LHCN-M2 (cell line): ENCODE data around the gene P2RX6. TPM values are rescaled to one million over a fixed set of nuclear protein-coding genes. Genes with fewer than 3 reads are reported as not detected.

Experiments used
- DNase-seq: peaks from one replicate; pipeline ENCODE4 v3.0.0-alpha.2; 2012; ENCODE audit warnings: low read depth
- total RNA-seq: library from RNA; depleted of rRNA; stranded (reverse); fragments of >200 nt; gene quantifications from 2 replicates; pipeline ENCODE4 v1.2.3, GENCODE V29; 2014

P2RX6 gene
- total RNA-seq, 1 experiment from 2014 or later, result 63.5 TPM

DNA sequence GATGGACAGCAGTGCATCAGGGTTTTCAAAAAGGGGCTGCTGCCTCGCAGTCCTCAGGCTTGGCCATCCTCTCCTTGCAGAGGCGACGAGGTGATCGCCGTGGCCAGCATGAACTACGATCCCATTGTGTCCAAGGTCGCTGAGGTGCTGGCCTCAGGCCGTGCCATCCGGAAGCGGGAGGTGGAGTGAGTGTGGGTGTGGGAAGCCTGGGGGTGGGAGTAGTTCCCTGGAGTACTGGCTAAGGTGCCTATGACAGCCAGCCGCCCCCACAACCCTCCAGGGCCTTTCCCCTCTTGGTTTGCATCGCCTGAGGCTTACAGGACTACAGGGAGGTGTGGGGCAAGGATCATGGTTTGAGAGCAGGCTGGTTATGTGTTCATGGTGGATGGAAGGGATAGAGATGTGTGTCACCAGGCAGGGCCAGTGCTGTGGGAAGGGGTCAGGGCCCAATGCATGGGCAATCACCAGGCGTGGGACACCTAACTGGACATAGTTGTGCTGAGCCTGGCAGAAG, 35.0 kb upstream of the P2RX6 start:
- no peak for DNase-seq

DNA sequence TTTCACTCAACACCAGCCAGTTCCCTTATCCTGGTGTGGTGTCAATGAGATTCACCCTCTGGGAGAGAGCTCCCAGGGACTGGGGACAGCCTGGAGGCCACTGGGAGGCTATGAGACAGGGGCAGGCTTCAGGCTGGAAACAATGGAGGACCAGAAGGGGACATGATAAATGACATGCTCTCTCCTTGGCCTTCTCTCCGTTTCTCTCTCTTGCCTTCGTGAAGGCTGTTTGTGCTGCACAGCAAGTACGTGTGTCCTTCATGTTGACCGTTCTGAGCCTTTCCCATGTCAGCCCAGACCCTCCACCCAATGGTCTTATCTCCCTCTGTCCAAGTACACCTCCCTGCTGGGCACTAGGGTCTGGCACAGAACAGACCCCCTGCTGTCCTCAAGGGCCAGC, 34.4 kb upstream of the P2RX6 start:
- DNase-seq, result no peak

DNA sequence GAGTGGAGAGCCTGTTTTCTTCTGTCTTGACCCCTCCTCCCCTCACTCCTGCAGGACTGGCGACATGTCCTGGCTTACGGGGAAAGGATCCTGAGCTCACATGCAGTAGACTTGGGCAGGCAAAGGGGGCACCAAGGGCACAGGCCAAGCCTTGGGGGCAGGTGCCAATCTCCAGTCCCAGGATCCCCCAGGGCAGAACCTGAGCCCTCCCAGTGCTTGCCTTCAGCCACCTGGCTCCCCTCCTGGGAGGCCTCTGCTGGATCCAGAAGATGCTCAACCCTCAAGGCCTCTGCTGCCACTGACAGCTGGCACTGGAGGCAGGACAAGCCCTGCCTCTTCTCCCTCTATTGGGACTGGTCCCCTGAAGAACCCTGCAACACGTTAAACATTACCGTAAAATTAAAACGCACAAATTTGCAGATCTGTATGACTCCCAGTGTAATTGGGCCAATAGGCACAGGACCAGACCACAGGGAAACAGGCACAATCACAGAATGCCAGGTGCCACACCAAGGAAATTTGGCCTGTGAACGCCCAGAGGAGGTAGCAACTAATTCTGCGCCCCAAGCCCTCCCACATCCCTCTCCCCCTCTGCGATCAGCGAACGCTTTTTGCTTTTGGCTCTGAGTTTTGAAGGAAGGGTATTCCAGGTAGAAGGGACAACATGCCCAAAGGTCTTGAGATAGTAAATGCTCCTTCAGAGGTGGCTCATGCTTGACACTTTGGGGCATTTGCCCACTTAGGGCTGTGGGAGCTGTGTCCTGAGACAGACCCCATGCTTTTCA, 33.8 kb upstream of the P2RX6 start:
- DNase-seq, result no peak

DNA sequence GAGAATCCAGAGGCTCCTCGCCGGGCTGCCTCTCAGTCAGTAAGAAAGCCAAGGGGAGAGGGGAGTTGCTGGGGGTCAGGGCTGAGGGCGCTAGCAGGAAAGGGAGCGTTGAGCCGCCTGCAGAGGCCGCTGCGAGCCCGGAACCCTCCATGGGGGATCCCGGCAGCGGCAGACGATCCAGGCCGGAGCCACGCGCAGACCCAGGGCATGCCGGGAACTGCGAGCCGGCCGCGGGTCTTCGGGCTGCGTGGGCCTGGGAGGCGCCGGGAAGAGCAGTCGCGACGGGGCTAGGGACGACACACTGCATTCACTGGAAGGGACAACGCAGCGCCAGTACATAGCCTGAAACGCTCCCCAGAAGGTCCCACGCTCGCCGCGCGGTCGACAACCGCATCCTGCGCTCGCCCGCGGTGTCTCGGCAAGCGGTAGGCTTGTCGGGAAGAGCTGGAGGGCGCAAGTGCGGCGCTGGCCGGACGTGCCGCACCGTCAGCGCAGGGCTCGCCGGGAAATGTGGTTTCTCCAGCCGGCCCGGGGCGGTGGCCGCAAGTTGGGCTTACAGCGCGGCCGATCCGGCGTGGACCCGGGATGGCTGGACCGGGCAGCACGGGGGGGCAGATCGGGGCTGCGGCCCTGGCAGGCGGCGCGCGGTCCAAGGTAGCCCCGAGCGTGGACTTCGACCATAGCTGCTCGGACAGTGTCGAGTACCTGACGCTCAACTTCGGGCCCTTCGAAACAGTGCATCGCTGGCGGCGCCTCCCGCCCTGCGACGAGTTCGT, 33.0 kb upstream of the P2RX6 start, which contains the start of gene LZTR1:
TSS of gene LZTR1 (plus strand) at position 511 of the 776 bp plus-strand sequence. CDS start at position 586, 75 bp downstream.
- peak; percentile 78 for DNase-seq

DNA sequence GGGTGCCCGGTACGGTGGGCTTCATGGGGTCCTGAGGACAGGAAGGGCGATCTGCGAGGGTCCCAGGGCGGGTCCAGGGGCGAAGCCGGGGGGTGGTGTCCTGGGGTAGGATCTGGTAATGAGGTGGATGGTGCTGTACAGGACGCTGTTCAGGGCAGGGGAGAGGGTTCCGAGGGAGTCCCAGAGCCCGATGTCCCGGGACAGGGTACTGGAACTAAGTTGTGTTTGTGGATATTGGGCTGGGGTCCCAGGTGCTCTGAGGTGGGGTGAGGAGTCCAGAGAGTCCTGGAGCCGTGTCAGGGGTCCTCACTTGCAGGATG, 32.4 kb upstream of the P2RX6 start:
- no peak for DNase-seq

- no peak for DNase-seq
These were observed 31.7 kb upstream of the P2RX6 start for GRCh38 chr22:20983081-20983771.

GRCh38 chr22:20985720-20986119, 29.2 kb upstream of the P2RX6 start:
- DNase-seq, result no peak

DNA sequence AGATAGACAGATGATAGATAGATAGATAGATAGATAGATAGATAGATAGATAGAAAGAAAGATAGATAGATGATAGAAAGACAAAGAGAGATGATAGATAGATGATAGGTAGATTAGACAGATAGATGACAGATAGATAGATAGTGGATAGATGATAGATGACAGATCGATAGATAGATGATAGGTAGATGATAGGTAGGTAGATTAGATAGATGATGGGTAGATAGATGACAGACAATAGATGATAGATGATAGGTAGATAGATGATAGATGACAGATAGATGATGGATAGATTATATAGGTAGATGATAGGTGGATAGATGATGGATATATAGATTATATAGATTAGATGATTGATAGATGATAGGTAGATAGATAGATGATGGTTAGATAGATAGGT, 28.6 kb upstream of the P2RX6 start:
- no peak for DNase-seq

DNA sequence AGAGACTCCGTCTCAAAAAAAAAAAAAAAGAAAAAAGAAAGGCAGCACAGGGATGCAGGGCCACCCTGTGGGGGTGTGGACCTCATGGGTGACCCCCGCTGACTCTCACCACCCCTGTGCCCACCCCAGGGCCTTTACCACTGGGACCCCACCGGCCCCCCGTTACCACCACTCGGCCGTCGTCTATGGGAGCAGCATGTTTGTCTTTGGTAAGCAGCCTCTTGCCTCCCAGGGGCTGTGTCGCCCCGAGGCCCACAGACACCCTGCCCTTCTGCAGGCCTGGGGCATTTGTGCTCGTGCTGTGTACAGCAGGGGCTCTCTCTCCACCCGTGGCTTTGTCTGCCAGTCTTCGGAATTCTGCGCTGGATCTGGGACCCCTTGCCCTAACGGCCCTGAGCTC, 27.6 kb upstream of the P2RX6 start:
- no peak for DNase-seq

GRCh38 chr22:20988573-20989322, 26.2 kb upstream of the P2RX6 start:
- DNase-seq, result no peak

DNA sequence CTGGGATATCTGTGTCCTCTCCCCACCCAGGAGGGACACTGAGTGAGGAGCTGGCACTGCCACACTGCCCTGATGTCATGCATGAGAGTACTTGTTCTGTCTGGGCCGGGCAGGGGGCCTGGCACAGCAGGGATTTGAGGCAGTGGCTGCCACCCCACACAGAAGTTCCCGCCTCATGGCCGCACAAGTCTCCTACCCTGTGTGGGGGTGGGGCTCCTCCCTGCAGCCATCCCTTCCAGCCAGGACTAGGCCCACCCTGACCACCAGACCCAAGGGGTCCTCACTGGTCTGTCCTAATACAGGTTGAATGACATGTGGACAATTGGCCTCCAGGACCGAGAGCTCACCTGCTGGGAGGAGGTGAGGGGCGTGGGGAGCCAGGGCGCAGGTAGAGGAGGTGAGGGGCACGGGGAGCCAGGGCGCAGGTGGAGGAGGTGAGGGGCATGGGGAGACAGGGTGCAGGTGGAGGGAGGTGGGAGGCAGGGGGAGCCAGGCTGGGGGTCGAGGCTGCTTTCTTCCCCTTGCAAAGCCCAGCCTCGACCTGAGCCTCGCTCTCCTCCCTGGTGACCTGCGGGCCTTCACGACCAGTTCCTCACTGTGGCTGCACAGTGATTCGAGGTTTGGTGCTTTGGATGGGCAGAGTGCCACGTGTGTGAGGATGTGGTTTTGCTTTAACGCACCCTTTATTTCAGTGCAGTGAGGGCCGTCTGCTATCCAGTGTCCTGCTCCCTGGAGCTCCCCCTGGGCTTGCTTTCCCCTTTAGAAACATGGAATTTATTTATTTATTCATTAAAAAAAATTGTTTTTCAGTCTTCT, 25.4 kb upstream of the P2RX6 start:
- peak; percentile 25 for DNase-seq

- no peak for DNase-seq
These were observed 24.5 kb upstream of the P2RX6 start for GRCh38 chr22:20990184-20991180.

GRCh38 chr22:20991252-20992055, 23.5 kb upstream of the P2RX6 start:
- DNase-seq, result no peak

DNA sequence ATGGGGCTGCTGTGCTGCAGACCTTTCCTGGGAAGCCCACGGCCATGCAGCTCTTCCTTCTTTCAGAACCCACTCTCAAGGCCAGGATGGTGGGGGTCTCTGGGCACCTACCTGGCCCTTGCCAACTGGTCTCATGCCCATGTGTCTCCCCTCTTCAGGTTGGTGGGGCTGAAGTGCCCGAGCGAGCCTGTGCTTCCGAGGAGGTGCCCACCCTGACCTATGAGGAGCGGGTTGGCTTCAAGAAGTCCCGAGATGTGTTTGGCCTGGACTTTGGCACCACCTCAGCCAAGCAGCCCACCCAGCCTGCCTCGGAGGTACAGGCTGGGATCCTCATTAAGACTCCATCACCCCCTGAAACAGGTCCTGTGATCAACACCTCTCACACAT, 22.9 kb upstream of the P2RX6 start:
- no peak for DNase-seq

DNA sequence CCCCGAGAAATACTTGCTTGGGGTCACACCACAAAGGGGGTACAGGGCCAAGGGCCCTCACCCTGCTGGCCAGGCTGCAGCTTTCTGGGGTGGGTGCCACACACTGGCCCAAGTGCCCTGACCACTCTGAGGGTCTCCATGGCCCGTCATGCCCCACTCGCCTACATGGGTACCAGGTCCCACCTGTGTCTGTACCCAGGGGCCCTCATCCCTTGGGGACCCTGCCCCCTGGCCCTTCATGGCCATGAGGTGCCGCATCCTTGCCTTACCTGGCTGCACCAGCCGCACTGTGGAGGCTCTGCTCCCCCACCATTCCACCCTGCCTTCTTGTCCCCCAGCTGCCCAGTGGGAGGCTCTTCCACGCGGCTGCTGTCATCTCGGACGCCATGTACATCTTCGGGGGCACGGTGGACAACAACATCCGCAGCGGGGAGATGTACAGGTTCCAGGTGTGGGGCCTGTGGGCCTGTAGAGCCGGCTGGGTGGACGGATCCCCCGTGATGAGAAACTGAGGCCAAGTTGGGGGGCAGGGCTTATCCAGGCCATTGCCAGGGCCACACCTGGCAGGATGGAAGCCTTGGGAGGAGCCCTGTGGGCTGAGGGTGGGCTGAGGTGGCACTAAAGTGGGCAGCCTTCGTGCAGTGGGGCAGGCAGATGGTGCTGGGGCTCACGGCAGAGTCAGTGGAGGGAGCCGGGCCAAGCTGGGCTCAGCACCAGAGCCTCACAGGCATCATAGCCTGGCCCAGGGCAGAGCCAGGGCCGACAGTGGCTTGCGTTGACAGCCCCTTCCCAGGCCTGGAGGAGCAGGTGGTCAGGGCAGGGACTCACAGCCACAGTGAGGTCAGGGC, 22.3 kb upstream of the P2RX6 start:
- DNase-seq, result no peak

- DNase-seq, result no peak
These were observed 21.4 kb upstream of the P2RX6 start for GRCh38 chr22:20993304-20994127.
